Measurements from ENCODE around the gene MAPKBP1. TPM values are rescaled to one million over a fixed set of nuclear protein-coding genes. Genes with fewer than 3 reads are reported as not detected.

MAPKBP1 gene
- total RNA-seq, 6 experiments from 2014 or later: 4.3 to 7.9 (median 5.7) TPM

DNA sequence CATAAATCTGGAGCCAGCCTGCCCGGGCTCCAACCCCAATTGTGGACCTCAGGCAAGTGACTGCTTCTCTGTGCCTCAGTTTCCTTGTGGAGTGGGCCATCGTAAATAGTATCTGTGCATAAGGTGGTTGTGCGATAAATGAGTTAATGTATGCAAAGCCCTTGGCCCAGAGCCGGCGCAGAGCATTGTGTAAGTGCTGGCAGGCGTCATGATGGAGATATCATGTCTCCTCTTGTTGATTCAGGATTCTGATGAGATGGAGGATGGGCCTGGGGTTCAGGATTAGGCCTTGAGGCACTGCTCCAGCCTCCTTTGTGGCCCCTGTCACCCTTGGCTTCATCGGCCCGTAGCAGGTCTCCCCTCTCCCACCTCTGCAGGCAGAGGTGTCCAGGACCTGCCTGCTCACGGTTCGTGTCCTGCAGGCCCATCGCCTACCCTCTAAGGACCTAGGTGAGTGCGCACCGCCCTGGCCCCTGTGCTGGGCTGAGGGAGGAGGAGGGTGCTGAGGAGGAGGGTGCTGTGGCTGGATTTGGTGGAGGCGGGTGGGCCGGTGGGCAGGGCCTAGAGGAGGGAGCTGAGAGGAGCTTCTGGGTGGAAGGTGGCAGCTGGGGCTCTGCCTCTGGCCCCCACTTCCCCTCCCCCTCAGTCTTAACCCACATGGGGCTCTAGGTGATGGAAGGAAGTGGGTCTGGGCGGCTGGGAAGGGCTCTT lies 65.7 kb downstream of the MAPKBP1 start:
- DNase-seq: no peak
- TF ChIP-seq POLR2A (IDR thresholded peaks at IDR 0.05): no peak
- TF ChIP-seq, protein P1, sequence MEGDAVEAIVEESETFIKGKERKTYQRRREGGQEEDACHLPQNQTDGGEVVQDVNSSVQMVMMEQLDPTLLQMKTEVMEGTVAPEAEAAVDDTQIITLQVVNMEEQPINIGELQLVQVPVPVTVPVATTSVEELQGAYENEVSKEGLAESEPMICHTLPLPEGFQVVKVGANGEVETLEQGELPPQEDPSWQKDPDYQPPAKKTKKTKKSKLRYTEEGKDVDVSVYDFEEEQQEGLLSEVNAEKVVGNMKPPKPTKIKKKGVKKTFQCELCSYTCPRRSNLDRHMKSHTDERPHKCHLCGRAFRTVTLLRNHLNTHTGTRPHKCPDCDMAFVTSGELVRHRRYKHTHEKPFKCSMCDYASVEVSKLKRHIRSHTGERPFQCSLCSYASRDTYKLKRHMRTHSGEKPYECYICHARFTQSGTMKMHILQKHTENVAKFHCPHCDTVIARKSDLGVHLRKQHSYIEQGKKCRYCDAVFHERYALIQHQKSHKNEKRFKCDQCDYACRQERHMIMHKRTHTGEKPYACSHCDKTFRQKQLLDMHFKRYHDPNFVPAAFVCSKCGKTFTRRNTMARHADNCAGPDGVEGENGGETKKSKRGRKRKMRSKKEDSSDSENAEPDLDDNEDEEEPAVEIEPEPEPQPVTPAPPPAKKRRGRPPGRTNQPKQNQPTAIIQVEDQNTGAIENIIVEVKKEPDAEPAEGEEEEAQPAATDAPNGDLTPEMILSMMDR (IDR thresholded peaks at IDR 0.05): no peak
- no peak overlapping the region for H3K27ac ChIP-seq

DNA sequence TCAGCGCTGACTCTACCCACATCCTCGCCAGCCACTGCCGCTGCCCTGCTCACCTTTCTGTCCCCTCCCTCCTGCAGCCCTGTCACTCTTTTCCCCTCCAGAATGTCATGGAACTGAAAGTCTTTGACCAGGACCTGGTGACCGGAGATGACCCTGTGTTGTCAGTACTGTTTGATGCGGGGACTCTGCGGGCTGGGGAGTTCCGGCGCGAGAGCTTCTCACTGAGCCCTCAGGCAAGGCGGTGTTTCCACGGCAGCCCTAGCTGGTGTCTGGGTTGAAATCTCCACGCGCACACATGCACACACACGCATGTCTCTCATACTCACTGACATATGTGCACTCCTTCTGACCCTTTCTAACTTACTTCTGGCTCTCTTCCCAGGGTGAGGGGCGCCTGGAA lies 66.4 kb downstream of the MAPKBP1 start:
- ATAC-seq (no peak), DNase-seq (no peak)
- no peaks in the 10 kb centered on the region for H3K27me3 ChIP-seq
- no peak overlapping the region for H3K27ac ChIP-seq
- no peaks in the 10 kb centered on the region for H3K9me3 ChIP-seq
- TF ChIP-seq, protein P1 (IDR thresholded peaks at IDR 0.05): no peak
- no peak for TF ChIP-seq POLR2A (IDR thresholded peaks at IDR 0.05)
- H3K4me3 ChIP-seq: no peak overlapping the region
- WGBS (ENCODE audit: insufficient coverage, low coverage, low lambda C conversion rate, missing lambda C conversion rate): 87% methylated on average over 6 of the region's 15 CpGs
- H3K36me3 ChIP-seq: peaks cover 0 to 6% (median 0%) of the 10 kb centered on the region in 4 donors
- H3K4me1 ChIP-seq: peaks cover 0 to 3% (median 0%) of the 10 kb centered on the region in 4 donors
- intact Hi-C loops (cut with DNase I): no loop called here

More for the DNA sequence above, 65.7 kb downstream of the MAPKBP1 start:
- no peaks in the 10 kb centered on the region for H3K27me3 ChIP-seq
- 88% methylated on average over 5 of the region's 16 CpGs for WGBS (ENCODE audit: insufficient coverage, low coverage, low lambda C conversion rate, missing lambda C conversion rate)
- H3K36me3 ChIP-seq: peaks cover 0 to 6% (median 0%) of the 10 kb centered on the region in 4 donors
- no peak overlapping the region for H3K4me3 ChIP-seq
- no peaks in the 10 kb centered on the region for H3K9me3 ChIP-seq
- H3K4me1 ChIP-seq: peaks cover 0 to 3% (median 0%) of the 10 kb centered on the region in 4 donors
- ATAC-seq: no peak
- intact Hi-C loops (cut with DNase I): no loop called here

DNA sequence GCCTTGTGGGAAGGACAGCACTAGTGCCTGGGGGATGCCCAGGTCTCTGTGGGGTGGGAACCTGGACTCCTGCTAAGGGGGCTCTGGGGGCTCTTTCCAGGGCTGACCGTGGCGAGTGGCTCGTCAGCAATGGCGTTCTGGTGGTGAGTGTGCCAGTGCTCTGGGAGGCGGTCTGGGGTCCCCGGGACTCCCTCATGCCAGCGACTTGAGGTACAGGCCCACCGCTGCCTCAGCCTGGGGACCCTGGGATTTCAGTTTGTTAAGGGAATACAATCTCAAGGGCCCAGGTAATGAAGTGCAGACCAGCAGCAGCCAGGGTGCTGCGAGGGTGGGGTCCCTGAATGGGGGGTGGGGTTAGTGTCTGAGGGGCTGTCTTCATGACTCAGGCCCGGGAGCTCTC lies 66.8 kb downstream of the MAPKBP1 start:
- intact Hi-C loops (cut with DNase I): no loop called here
- Histone ChIP-seq H3K36me3 (peaks cover 0 to 10% (median 0%) of the 10 kb centered on the region in 4 donors), H3K27ac (no peak overlapping the region), H3K4me3 (no peak overlapping the region), H3K9me3 (no peaks in the 10 kb centered on the region), H3K27me3 (no peaks in the 10 kb centered on the region), H3K4me1 (peaks cover 0 to 3% (median 0%) of the 10 kb centered on the region in 4 donors)
- no peak for ATAC-seq
- DNase-seq: no peak
- no peak for TF ChIP-seq POLR2A (IDR thresholded peaks at IDR 0.05)
- TF ChIP-seq, protein P1 (IDR thresholded peaks at IDR 0.05): no peak
- WGBS (ENCODE audit: insufficient coverage, low coverage, low lambda C conversion rate, missing lambda C conversion rate): no CpG with 5 or more reads among the region's 10 CpGs

DNA sequence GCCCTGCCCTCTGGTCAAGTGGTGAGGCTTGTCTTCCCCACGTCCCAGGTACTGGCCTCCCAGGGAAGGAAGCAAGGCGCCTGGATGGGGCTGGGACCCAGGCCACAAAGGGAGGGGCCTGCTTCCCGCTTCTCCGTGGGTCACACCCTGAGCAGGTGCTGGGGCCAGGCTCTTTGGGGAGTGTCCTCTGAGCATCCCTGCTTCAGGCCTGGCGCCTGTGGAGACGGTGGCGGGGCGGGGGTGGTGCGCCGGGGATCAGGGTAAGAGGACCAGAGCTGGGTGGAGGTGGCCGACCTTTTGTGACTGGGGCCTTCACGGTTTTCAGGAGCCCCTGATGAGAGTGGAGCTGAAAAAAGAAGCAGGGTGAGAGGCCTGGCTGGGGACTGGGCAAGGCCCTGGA lies 67.9 kb downstream of the MAPKBP1 start:
- no peak for ATAC-seq
- H3K4me1 ChIP-seq: peaks cover 0 to 3% (median 0%) of the 10 kb centered on the region in 4 donors
- no peak overlapping the region for H3K27ac ChIP-seq
- no peaks in the 10 kb centered on the region for H3K27me3 ChIP-seq
- DNase-seq: no peak
- TF ChIP-seq POLR2A (IDR thresholded peaks at IDR 0.05): no peak
- TF ChIP-seq, protein P1 (IDR thresholded peaks at IDR 0.05): no peak
- peaks cover 0 to 18% (median 0%) of the 10 kb centered on the region in 4 donors for H3K36me3 ChIP-seq
- 30% methylated on average over 2 of the region's 12 CpGs for WGBS (ENCODE audit: insufficient coverage, low coverage, low lambda C conversion rate, missing lambda C conversion rate)
- no peak overlapping the region for H3K4me3 ChIP-seq
- no peaks in the 10 kb centered on the region for H3K9me3 ChIP-seq
- intact Hi-C loops (cut with DNase I): no loop called here

Measured in right lobe of liver (tissue), 6 donors.